Endothelial cell of umbilical vein (primary cell): ENCODE results near the gene LCE4A. TPM values are rescaled to one million over a fixed set of nuclear protein-coding genes. Genes with fewer than 3 reads are reported as not detected.
"Not testable (repeated sequence)": the region's sequence is repeated elsewhere in the genome, so short reads cannot be mapped to it uniquely, and the experiment has no call there.

Experiments
- BruUV-seq: library from RNA; stranded (reverse); fragments of 400-500 nt; replicated peaks from 2 replicates; lab custom pipeline; 2021; lab: Mats Ljungman, UMichigan
- CTCF ChIA-PET: fragments of 300-600, 350-600 bp; sonication (Branson Sonifier 250); formaldehyde crosslinking; loops from one replicate; lab custom pipeline; 2021; ENCODE audit warnings: antibody characterized with exemption, inconsistent platforms; lab: Charles Lee
- POLR2A ChIA-PET: fragments of 300-600, 350-600 bp; sonication (Branson Sonifier 250); formaldehyde crosslinking; loops from one replicate; lab custom pipeline; 2021; ENCODE audit warnings: antibody characterized with exemption, inconsistent platforms; lab: Charles Lee
- DNase-seq: peaks from one replicate; pipeline ENCODE4 v3.0.0-alpha.2; 2011; ENCODE audit warnings: low read depth, low spot score
- FAIRE-seq: peaks from 2 replicates; lab custom pipeline; 2011; peaks lifted over from hg19 to GRCh38; lab: Jason Lieb, UNC
- H2AFZ ChIP-seq: 2 replicates; pipeline ENCODE4 v1.6.0; 2012; ENCODE audit warnings: low read depth, low read length, control low read depth, inconsistent platforms
- H3K27ac ChIP-seq: 2 replicates; pipeline ENCODE4 v1.5.1; 2011; ENCODE audit warnings: low read depth, mild to moderate bottlenecking, control low read depth, low read length, moderate library complexity; ENCODE audit not compliant: insufficient read depth
- H3K27me3 ChIP-seq, 2 experiments: 2 replicates each; pipeline versions ENCODE4 v1.6.0 to v1.6.1; 2011; ENCODE audit warnings: low read length in 2 of 2, mixed read lengths in 1 of 2; ENCODE audit not compliant: control insufficient read depth in 2 of 2, insufficient read depth in 2 of 2
- H3K36me3 ChIP-seq, 2 experiments: 2 replicates in 1 of 2; 3 replicates in 1 of 2; pipeline ENCODE4 v1.5.1; 2011; ENCODE audit warnings: low read length in 2 of 2, mild to moderate bottlenecking in 1 of 2, moderate library complexity in 1 of 2; ENCODE audit not compliant: control insufficient read depth in 2 of 2, insufficient read depth in 2 of 2; ENCODE audit errors: extremely low read depth in 1 of 2
- H3K4me1 ChIP-seq: 3 replicates; pipeline ENCODE4 v1.5.1; 2011; ENCODE audit warnings: mild to moderate bottlenecking, low read length; ENCODE audit not compliant: control insufficient read depth, insufficient read depth; ENCODE audit errors: extremely low read depth
- H3K4me2 ChIP-seq: 2 replicates; pipeline ENCODE4 v1.6.1; 2011; ENCODE audit warnings: low read length, control low read depth, mixed read lengths; ENCODE audit not compliant: insufficient read depth
- H3K4me3 ChIP-seq, 3 experiments: fragments of 200-600 bp in 1 of 3; sonication (generic), shearing (Covaris generic) in 1 of 3; replicated peaks in 1 of 3; 2 replicates each; pipeline ENCODE4 v1.5.1; 2011 to 2016; ENCODE audit warnings: control low read depth in 3 of 3, low read length in 3 of 3, mild to moderate bottlenecking in 2 of 3, inconsistent platforms in 1 of 3, low read depth in 1 of 3, moderate library complexity in 1 of 3; ENCODE audit not compliant: insufficient read depth in 1 of 3
- H3K79me2 ChIP-seq: 2 replicates; pipeline ENCODE4 v1.6.0; 2012; ENCODE audit warnings: low read length, inconsistent platforms; ENCODE audit not compliant: control insufficient read depth, insufficient read depth
- H3K9ac ChIP-seq: replicated peaks from 2 replicates; pipeline ENCODE3; 2011; ENCODE audit warnings: low read length, control low read depth; ENCODE audit not compliant: insufficient read depth; ENCODE audit errors: extremely low read depth
- H3K9me1 ChIP-seq: replicated peaks from 3 replicates; pipeline ENCODE4 v1.6.0; 2011; ENCODE audit warnings: mild to moderate bottlenecking, low read length; ENCODE audit not compliant: control insufficient read depth, insufficient read depth; ENCODE audit errors: extremely low read depth
- H3K9me3 ChIP-seq: replicated peaks from 2 replicates; pipeline ENCODE4 v1.5.1; 2012; ENCODE audit warnings: low read length, inconsistent platforms; ENCODE audit not compliant: control insufficient read depth, insufficient read depth
- H4K20me1 ChIP-seq: replicated peaks from 2 replicates; pipeline ENCODE3; 2011; ENCODE audit warnings: mild to moderate bottlenecking, low read length; ENCODE audit not compliant: control insufficient read depth, insufficient read depth; ENCODE audit errors: extremely low read depth
- EZH2 ChIP-seq: IDR thresholded peaks from 2 replicates; pipeline ENCODE4 v1.6.1; 2012; ENCODE audit warnings: borderline replicate concordance, low read depth, mild to moderate bottlenecking, moderate library complexity, low read length, inconsistent platforms; ENCODE audit not compliant: severe bottlenecking
- FOS ChIP-seq: IDR thresholded peaks from 2 replicates; pipeline ENCODE4 v1.6.1; 2011; ENCODE audit warnings: mild to moderate bottlenecking, low read length, moderate library complexity, borderline replicate concordance; ENCODE audit not compliant: insufficient read depth
- GATA2 ChIP-seq: IDR thresholded peaks from 2 replicates; pipeline ENCODE4 v1.7.0; 2011; ENCODE audit warnings: low read depth, mild to moderate bottlenecking, moderate library complexity, mixed read lengths, low read length; ENCODE audit not compliant: insufficient read length, insufficient read depth
- JUN ChIP-seq: IDR thresholded peaks from 2 replicates; pipeline ENCODE4 v1.6.1; 2011; ENCODE audit warnings: borderline replicate concordance, low read depth; ENCODE audit not compliant: insufficient read length, insufficient read depth
- MYC ChIP-seq: IDR thresholded peaks from one replicate; pipeline ENCODE4 v1.6.1; 2011; ENCODE audit warnings: mild to moderate bottlenecking, low read depth, low read length
- POLR2A ChIP-seq: IDR thresholded peaks from 2 replicates; pipeline ENCODE4 v1.6.1; 2012; ENCODE audit warnings: low read depth, mild to moderate bottlenecking, control low read depth, low read length
- POLR2AphosphoS5 ChIP-seq: IDR thresholded peaks from 2 replicates; pipeline ENCODE4 v1.6.1; 2012; ENCODE audit warnings: low read depth, mild to moderate bottlenecking, control low read depth, low read length, moderate library complexity; ENCODE audit not compliant: insufficient read depth
- dilution Hi-C: fragments of 300-500 bp; cut with MboI; formaldehyde crosslinking; loops from one replicate; pipeline ENCODE4 v1.15.0; 2019; ENCODE audit warnings: low sequenced_read_pairs; ENCODE audit not compliant: extremely low pct_ligation_motif_present
- intact Hi-C: fragments of 100-400 bp; cut with micrococcal nuclease; formaldehyde crosslinking; loops from one replicate; pipeline ENCODE4 v1.10.0; 2022
- polyA plus RNA-seq, 4 experiments: library from polyadenylated mRNA; depleted of rRNA in 3 of 4; stranded (reverse) in 3 of 4; unstranded in 1 of 4; fragments of >200 nt; gene quantifications; 2 replicates each; pipeline versions ENCODE4 v1.2.1 to v1.2.3, GENCODE V29; 2011 to 2012; ENCODE audit warnings: missing spikeins in 1 of 4
- total RNA-seq: library from RNA; stranded (reverse); gene quantifications from 2 replicates; pipeline ENCODE4 v1.2.3, GENCODE V29; 2021
- TF ChIP-seq, protein P1 (sequence below): IDR thresholded peaks from 2 replicates; pipeline ENCODE4 v1.6.1; 2011; ENCODE audit not compliant: insufficient read depth, insufficient read length
- TF ChIP-seq, protein P2 (sequence below), 2 donors: IDR thresholded peaks; 1 replicate in 1 of 2; 2 replicates in 1 of 2; pipeline ENCODE4 v1.5.1; 2011; ENCODE audit warnings: low read length in 2 of 2, mild to moderate bottlenecking in 2 of 2, moderate library complexity in 2 of 2, control low read depth in 1 of 2, inconsistent platforms in 1 of 2, low read depth in 1 of 2; ENCODE audit not compliant: insufficient read depth in 1 of 2; ENCODE audit errors: extremely low read depth in 1 of 2

Gene LCE4A
- total and polyA plus RNA-seq, 2 donors (not counting 3 experiments of a cell fraction or from before 2014, with no cell fraction given), result not detected

DNA sequence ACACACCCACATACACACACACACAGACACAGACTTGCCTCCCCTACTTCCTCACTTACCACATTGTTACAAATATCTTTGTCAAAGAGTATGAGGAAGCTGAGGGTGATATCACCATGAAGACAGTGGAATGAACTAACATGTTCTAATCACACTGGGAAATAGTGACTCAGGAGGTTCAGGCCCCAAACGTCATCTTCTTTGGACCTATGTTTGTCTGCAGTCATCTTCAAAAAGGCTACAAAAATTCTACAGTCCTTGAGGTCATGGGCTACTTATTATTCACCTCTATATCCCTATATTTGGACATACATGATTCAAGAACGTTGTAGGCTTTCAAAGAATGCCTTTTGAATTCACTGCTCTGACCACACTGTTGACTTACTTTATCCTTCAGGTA lies 34.9 kb upstream of the LCE4A start:
- DNase-seq (no peak), FAIRE-seq (no peak)
- Histone ChIP-seq H3K4me3 (no peak overlapping the region), H3K9ac (no peak overlapping the region), H4K20me1 (no peaks in the 10 kb centered on the region), H3K27ac (no peak overlapping the region), H3K79me2 (no peaks in the 10 kb centered on the region), H3K9me3 (no peaks in the 10 kb centered on the region), H3K4me1 (no peaks in the 10 kb centered on the region), H3K4me2 (no peak overlapping the region), H3K36me3 (no peaks in the 10 kb centered on the region), H2AFZ (no peak overlapping the region), H3K9me1 (no peaks in the 10 kb centered on the region), H3K27me3 (no peaks in the 10 kb centered on the region)
- intact Hi-C loops (no loop called here), dilution Hi-C loops (no loop called here)
- TF ChIP-seq, protein P1, sequence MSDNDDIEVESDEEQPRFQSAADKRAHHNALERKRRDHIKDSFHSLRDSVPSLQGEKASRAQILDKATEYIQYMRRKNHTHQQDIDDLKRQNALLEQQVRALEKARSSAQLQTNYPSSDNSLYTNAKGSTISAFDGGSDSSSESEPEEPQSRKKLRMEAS, result no peak
- no peak for TF ChIP-seq MYC
- TF ChIP-seq, protein P2, sequence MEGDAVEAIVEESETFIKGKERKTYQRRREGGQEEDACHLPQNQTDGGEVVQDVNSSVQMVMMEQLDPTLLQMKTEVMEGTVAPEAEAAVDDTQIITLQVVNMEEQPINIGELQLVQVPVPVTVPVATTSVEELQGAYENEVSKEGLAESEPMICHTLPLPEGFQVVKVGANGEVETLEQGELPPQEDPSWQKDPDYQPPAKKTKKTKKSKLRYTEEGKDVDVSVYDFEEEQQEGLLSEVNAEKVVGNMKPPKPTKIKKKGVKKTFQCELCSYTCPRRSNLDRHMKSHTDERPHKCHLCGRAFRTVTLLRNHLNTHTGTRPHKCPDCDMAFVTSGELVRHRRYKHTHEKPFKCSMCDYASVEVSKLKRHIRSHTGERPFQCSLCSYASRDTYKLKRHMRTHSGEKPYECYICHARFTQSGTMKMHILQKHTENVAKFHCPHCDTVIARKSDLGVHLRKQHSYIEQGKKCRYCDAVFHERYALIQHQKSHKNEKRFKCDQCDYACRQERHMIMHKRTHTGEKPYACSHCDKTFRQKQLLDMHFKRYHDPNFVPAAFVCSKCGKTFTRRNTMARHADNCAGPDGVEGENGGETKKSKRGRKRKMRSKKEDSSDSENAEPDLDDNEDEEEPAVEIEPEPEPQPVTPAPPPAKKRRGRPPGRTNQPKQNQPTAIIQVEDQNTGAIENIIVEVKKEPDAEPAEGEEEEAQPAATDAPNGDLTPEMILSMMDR (IDR thresholded peaks at IDR 0.05; ENCODE audit: extremely low read depth in 1 of 2, insufficient read depth in 1 of 2, low read depth in 1 of 2, low read length in 2 of 2), result no peak
- no peak for TF ChIP-seq POLR2AphosphoS5
- no peak for TF ChIP-seq POLR2A
- TF ChIP-seq EZH2, result no peak
- no peak for TF ChIP-seq FOS
- TF ChIP-seq JUN, result no peak
- no peak for TF ChIP-seq GATA2
- no TSS peak for BruUV-seq
- ChIA-PET CTCF (no interaction called here), POLR2A (no interaction called here)

DNA sequence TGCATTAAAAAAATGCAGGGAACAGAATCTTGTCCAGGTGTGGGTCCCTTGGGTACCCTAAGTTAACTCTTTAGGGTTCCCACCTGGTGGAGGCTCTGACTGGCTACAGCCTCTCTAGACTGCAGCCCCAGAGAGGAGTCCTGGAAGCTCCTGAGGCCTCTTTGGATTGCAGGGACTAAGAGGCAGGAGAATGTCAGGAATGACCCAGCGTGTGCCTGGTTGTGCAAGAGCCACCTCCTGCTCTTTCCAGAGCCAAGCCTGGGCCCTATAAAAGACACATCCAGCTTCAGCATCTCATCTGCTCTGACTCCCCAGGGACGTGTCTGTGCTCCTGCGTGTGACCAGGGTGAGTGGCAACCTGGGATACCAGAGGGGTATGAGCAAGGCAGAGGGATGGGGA lies 33.0 kb upstream of the LCE4A start, which contains the start of gene LCE2C:
LCE2C (plus strand) TSS at position 297 of the 400 bp plus-strand sequence. CDS start 737 bp downstream, outside the sequence.
- H3K9me1 ChIP-seq, CTCF ChIA-PET, FAIRE-seq, H3K36me3 ChIP-seq, H3K4me2 ChIP-seq, BruUV-seq, H4K20me1 ChIP-seq, H2AFZ ChIP-seq, H3K79me2 ChIP-seq, H3K4me3 ChIP-seq, dilution Hi-C loops, H3K4me1 ChIP-seq, H3K27me3 ChIP-seq, H3K27ac ChIP-seq, DNase-seq, POLR2A ChIA-PET, intact Hi-C loops, H3K9ac ChIP-seq, H3K9me3 ChIP-seq: not testable (repeated sequence)
